CD14-positive monocyte (primary cell): ENCODE measurements around the gene XIRP2. TPM values are rescaled to one million over a fixed set of nuclear protein-coding genes. Genes with fewer than 3 reads are reported as not detected.

ENCODE experiments used
- DNase-seq, 3 donors: peaks; one replicate each; pipeline ENCODE4 v3.0.0-alpha.2; 2011 to 2022
- H2AFZ ChIP-seq: 2 replicates; pipeline ENCODE4 v1.6.0; 2012; ENCODE audit warnings: mild to moderate bottlenecking, low read depth, low read length, inconsistent platforms; ENCODE audit not compliant: insufficient read depth, poor library complexity, severe bottlenecking
- H3K27ac ChIP-seq, 2 donors: 1 replicate in 1 of 2; 2 replicates in 1 of 2; pipeline ENCODE4 v1.5.1; 2012 to 2013; ENCODE audit warnings: low read length in 2 of 2, control low read depth in 1 of 2, inconsistent platforms in 1 of 2, low read depth in 1 of 2, mild to moderate bottlenecking in 1 of 2
- H3K27me3 ChIP-seq, 2 donors: one replicate each; pipeline versions ENCODE4 v1.6.0 to v1.6.1; 2011 to 2013; ENCODE audit warnings: low read length in 2 of 2; ENCODE audit not compliant: control insufficient read depth in 2 of 2, insufficient read depth in 2 of 2
- H3K36me3 ChIP-seq, 2 donors: replicated peaks in 1 of 2; 1 replicate in 1 of 2; 2 replicates in 1 of 2; pipeline versions ENCODE4 v1.5.1 to v1.6.1; 2012 to 2013; ENCODE audit warnings: low read length in 2 of 2, control low read depth in 1 of 2, inconsistent platforms in 1 of 2, mild to moderate bottlenecking in 1 of 2; ENCODE audit not compliant: insufficient read depth in 2 of 2, control insufficient read depth in 1 of 2
- H3K4me1 ChIP-seq, 2 donors: 1 replicate in 1 of 2; 2 replicates in 1 of 2; pipeline versions ENCODE4 v1.5.1 to v1.6.1; 2012 to 2013; ENCODE audit warnings: low read length in 2 of 2, control low read depth in 1 of 2, inconsistent platforms in 1 of 2, mild to moderate bottlenecking in 1 of 2, moderate library complexity in 1 of 2; ENCODE audit not compliant: insufficient read depth in 2 of 2, control insufficient read depth in 1 of 2
- H3K4me2 ChIP-seq: replicated peaks from 2 replicates; pipeline ENCODE3; 2012; ENCODE audit warnings: low read length, moderate library complexity, mild to moderate bottlenecking; ENCODE audit not compliant: poor library complexity, severe bottlenecking; ENCODE audit errors: extremely low read depth
- H3K4me3 ChIP-seq, 3 experiments: fragments of 200-600 bp in 1 of 3; sonication (generic) in 1 of 3; replicated peaks in 1 of 3; 1 replicate in 2 of 3; 2 replicates in 1 of 3; pipeline ENCODE4 v1.5.1; 2011 to 2013; ENCODE audit warnings: low read length in 3 of 3, mild to moderate bottlenecking in 3 of 3, control low read depth in 2 of 3, low read depth in 2 of 3, inconsistent platforms in 1 of 3, moderate library complexity in 1 of 3
- H3K79me2 ChIP-seq: 2 replicates; pipeline ENCODE4 v1.6.0; 2012; ENCODE audit warnings: mild to moderate bottlenecking, control low read depth, inconsistent platforms, low read length, moderate library complexity; ENCODE audit not compliant: insufficient read depth
- H3K9ac ChIP-seq: 2 replicates; pipeline ENCODE4 v1.6.0; 2017; ENCODE audit warnings: low read length, mild to moderate bottlenecking; ENCODE audit not compliant: insufficient read depth, poor library complexity, severe bottlenecking
- H3K9me3 ChIP-seq, 2 donors: replicated peaks in 1 of 2; 1 replicate in 1 of 2; 2 replicates in 1 of 2; pipeline versions ENCODE4 v1.5.1 to v1.6.1; 2012 to 2013; ENCODE audit warnings: low read length in 2 of 2, control low read depth in 1 of 2; ENCODE audit not compliant: control insufficient read depth in 1 of 2, insufficient read depth in 1 of 2
- H4K20me1 ChIP-seq: 2 replicates; pipeline ENCODE4 v1.6.0; 2012; ENCODE audit warnings: mild to moderate bottlenecking, low read length, control low read depth, moderate library complexity; ENCODE audit not compliant: insufficient read depth
- H3K27ac Mint-ChIP-seq, 7 donors: one replicate each; pipeline ENCODE4 v1.8.0; 2020; ENCODE audit warnings: mild to moderate bottlenecking in 7 of 7, mixed read lengths in 7 of 7, moderate library complexity in 6 of 7, inconsistent platforms in 2 of 7
- H3K27me3 Mint-ChIP-seq, 3 donors: one replicate each; pipeline ENCODE4 v1.8.0; 2021 to 2022; ENCODE audit warnings: low read depth in 3 of 3, mild to moderate bottlenecking in 3 of 3, mixed read lengths in 3 of 3, moderate library complexity in 3 of 3, inconsistent platforms in 1 of 3
- H3K36me3 Mint-ChIP-seq, 2 donors: one replicate each; pipeline ENCODE4 v1.8.0; 2020; ENCODE audit warnings: mixed read lengths in 2 of 2, inconsistent platforms in 1 of 2, mild to moderate bottlenecking in 1 of 2
- H3K4me1 Mint-ChIP-seq: one replicate; pipeline ENCODE4 v1.8.0; 2020; ENCODE audit warnings: mild to moderate bottlenecking, mixed read lengths
- H3K4me3 Mint-ChIP-seq, 2 donors: one replicate each; pipeline ENCODE4 v1.8.0; 2020; ENCODE audit warnings: mild to moderate bottlenecking in 2 of 2, mixed read lengths in 2 of 2, moderate library complexity in 1 of 2
- H3K9me3 Mint-ChIP-seq, 7 donors: one replicate each; pipeline ENCODE4 v1.8.0; 2020 to 2022; ENCODE audit warnings: mixed read lengths in 7 of 7, mild to moderate bottlenecking in 6 of 7, moderate library complexity in 6 of 7, inconsistent platforms in 2 of 7
- CTCF ChIP-seq: fragments of 200-600 bp; IDR thresholded peaks from one replicate; pipeline ENCODE4 v1.8.0; 2022; ENCODE audit warnings: antibody characterized with exemption, mild to moderate bottlenecking
- WGBS: methylation state at CpG from one replicate; pipeline ENCODE4 v1.1.5; 2013; ENCODE audit warnings: missing lambda C conversion rate; ENCODE audit not compliant: insufficient coverage; 5-methylcytosine and 5-hydroxymethylcytosine counted together
- intact Hi-C, 2 donors: fragments of 100-400 bp; cut with micrococcal nuclease; formaldehyde crosslinking; loops; one replicate each; pipeline versions ENCODE4 v1.15.0 to v1.15.1; 2023
- polyA plus RNA-seq, 3 donors: library from polyadenylated mRNA; depleted of rRNA in 1 of 3; unstranded in 2 of 3; stranded (reverse) in 1 of 3; fragments of 300-500 nt in 2 of 3; fragments of >200 nt in 1 of 3; fragmentation: Illumina TruSeq in 2 of 3; gene quantifications; 1 replicate in 2 of 3; 2 replicates in 1 of 3; pipeline ENCODE4 v1.2.3, GENCODE V29; 2012 to 2021

XIRP2 gene
- polyA plus RNA-seq, 3 donors = not detected

GRCh38 chr2:167151894-167152293 is 263.6 kb downstream of the XIRP2 start:
- DNase-seq = no peak
- Histone ChIP-seq H4K20me1 (no peaks in the 10 kb centered on the region), H3K79me2 (no peaks in the 10 kb centered on the region), H3K4me2 (no peak overlapping the region), H3K36me3 (no peaks in the 10 kb centered on the region), H2AFZ (no peak overlapping the region), H3K9me3 (no peaks in the 10 kb centered on the region), H3K4me1 (no peaks in the 10 kb centered on the region), H3K27ac (no peak overlapping the region), H3K9ac (no peak overlapping the region), H3K27me3 (no peaks in the 10 kb centered on the region), H3K4me3 (no peak overlapping the region)
- intact Hi-C loops = no loop called here
- H3K4me1 Mint-ChIP-seq = no peaks in the 10 kb centered on the region
- H3K4me3 Mint-ChIP-seq = no peak overlapping the region
- WGBS = 82% methylated on average over 1 of the region's 1 CpG
- H3K36me3 Mint-ChIP-seq = no peaks in the 10 kb centered on the region
- H3K9me3 Mint-ChIP-seq = peaks cover 0 to 2% (median 0%) of the 10 kb centered on the region in 7 donors
- H3K27ac Mint-ChIP-seq = no peak overlapping the region
- no peaks in the 10 kb centered on the region for H3K27me3 Mint-ChIP-seq
- no peak for TF ChIP-seq CTCF

GRCh38 chr2:167157523-167157922 is 269.2 kb downstream of the XIRP2 start:
- no peaks in the 10 kb centered on the region for H3K36me3 Mint-ChIP-seq
- Histone ChIP-seq H3K79me2 (no peaks in the 10 kb centered on the region), H3K4me2 (no peak overlapping the region), H3K27ac (no peak overlapping the region), H4K20me1 (no peaks in the 10 kb centered on the region), H3K4me1 (no peaks in the 10 kb centered on the region), H3K4me3 (no peak overlapping the region), H3K9me3 (peaks cover 4 to 8% of the 10 kb centered on the region in 2 donors), H2AFZ (no peak overlapping the region), H3K27me3 (no peaks in the 10 kb centered on the region), H3K36me3 (no peaks in the 10 kb centered on the region), H3K9ac (no peak overlapping the region)
- DNase-seq = no peak
- no peaks in the 10 kb centered on the region for H3K4me1 Mint-ChIP-seq
- TF ChIP-seq CTCF = no peak
- H3K9me3 Mint-ChIP-seq = peaks cover 0 to 13% (median 11%) of the 10 kb centered on the region in 7 donors
- no peaks in the 10 kb centered on the region for H3K27me3 Mint-ChIP-seq
- H3K27ac Mint-ChIP-seq = no peak overlapping the region
- no peak overlapping the region for H3K4me3 Mint-ChIP-seq
- intact Hi-C loops = no loop called here
- no CpG with 5 or more reads among the region's 1 CpG for WGBS
